ENCODE measurements around the gene APBA2.
A peak's percentile ranks its signal among the peaks of the same experiment; 100 is the strongest.

APBA2 gene

GRCh38 chr15:28900892-28901586 is 15.3 kb downstream of the APBA2 start:
- peaks cover 67% of the 10 kb centered on the region for H3K4me1 Mint-ChIP-seq
- DNase-seq: no peak
- peaks cover 19% of the 10 kb centered on the region for H3K36me3 Mint-ChIP-seq (ENCODE audit: low read depth)
- peak overlapping the region; percentile 78 for H3K27ac Mint-ChIP-seq
- H3K4me3 Mint-ChIP-seq: no peak overlapping the region
- peaks cover 7% of the 10 kb centered on the region for H3K27me3 Mint-ChIP-seq (ENCODE audit: low read depth, poor library complexity)
- TF ChIP-seq CTCF (IDR thresholded peaks at IDR 0.05): no peak
- peaks cover 9% of the 10 kb centered on the region for H3K9me3 Mint-ChIP-seq

- Mint-ChIP-seq H3K4me3 (no peak overlapping the region), H3K27me3 (ENCODE audit: low read depth, poor library complexity) (peaks cover 7% of the 10 kb centered on the region), H3K27ac (no peak overlapping the region), H3K4me1 (peaks cover 67% of the 10 kb centered on the region), H3K9me3 (peaks cover 10% of the 10 kb centered on the region), H3K36me3 (ENCODE audit: low read depth) (peaks cover 23% of the 10 kb centered on the region)
- no peak for DNase-seq
- TF ChIP-seq CTCF (IDR thresholded peaks at IDR 0.05): no peak
Measured at GRCh38 chr15:28901587-28901980, 15.8 kb downstream of the APBA2 start.

GRCh38 chr15:28901987-28902745 is 16.4 kb downstream of the APBA2 start:
- Mint-ChIP-seq H3K4me1 (peaks cover 67% of the 10 kb centered on the region), H3K27ac (peak overlapping the region; percentile 59), H3K4me3 (no peak overlapping the region), H3K27me3 (ENCODE audit: low read depth, poor library complexity) (peaks cover 8% of the 10 kb centered on the region), H3K36me3 (ENCODE audit: low read depth) (peaks cover 22% of the 10 kb centered on the region), H3K9me3 (peaks cover 8% of the 10 kb centered on the region)
- no peak for DNase-seq
- no peak for TF ChIP-seq CTCF (IDR thresholded peaks at IDR 0.05)

- no peak for TF ChIP-seq CTCF (IDR thresholded peaks at IDR 0.05)
- H3K4me3 Mint-ChIP-seq: no peak overlapping the region
- no peak for DNase-seq
- peaks cover 11% of the 10 kb centered on the region for H3K27me3 Mint-ChIP-seq (ENCODE audit: low read depth, poor library complexity)
- peaks cover 24% of the 10 kb centered on the region for H3K36me3 Mint-ChIP-seq (ENCODE audit: low read depth)
- H3K27ac Mint-ChIP-seq: peak overlapping the region; percentile 59
- peaks cover 64% of the 10 kb centered on the region for H3K4me1 Mint-ChIP-seq
- peaks cover 10% of the 10 kb centered on the region for H3K9me3 Mint-ChIP-seq
Measured at GRCh38 chr15:28902856-28903255, 17.1 kb downstream of the APBA2 start.

- peaks cover 11% of the 10 kb centered on the region for H3K27me3 Mint-ChIP-seq (ENCODE audit: low read depth, poor library complexity)
- H3K36me3 Mint-ChIP-seq (ENCODE audit: low read depth): peaks cover 25% of the 10 kb centered on the region
- H3K9me3 Mint-ChIP-seq: peaks cover 14% of the 10 kb centered on the region
- no peak for TF ChIP-seq CTCF (IDR thresholded peaks at IDR 0.05)
- DNase-seq: no peak
- peaks cover 62% of the 10 kb centered on the region for H3K4me1 Mint-ChIP-seq
- no peak overlapping the region for H3K27ac Mint-ChIP-seq
- no peak overlapping the region for H3K4me3 Mint-ChIP-seq
Measured at GRCh38 chr15:28903555-28903954, 17.8 kb downstream of the APBA2 start.
